NOMO-1 treated with dmso at 0.1 percent for 144 hours (cell line): Measurements from ENCODE around the gene BICD1.

Source experiments
- DNase-seq: peaks from one replicate; lab custom pipeline; 2025; ENCODE audit not compliant: unreplicated experiment; lab: John Stamatoyannopoulos, UW

The BICD1 gene

DNA sequence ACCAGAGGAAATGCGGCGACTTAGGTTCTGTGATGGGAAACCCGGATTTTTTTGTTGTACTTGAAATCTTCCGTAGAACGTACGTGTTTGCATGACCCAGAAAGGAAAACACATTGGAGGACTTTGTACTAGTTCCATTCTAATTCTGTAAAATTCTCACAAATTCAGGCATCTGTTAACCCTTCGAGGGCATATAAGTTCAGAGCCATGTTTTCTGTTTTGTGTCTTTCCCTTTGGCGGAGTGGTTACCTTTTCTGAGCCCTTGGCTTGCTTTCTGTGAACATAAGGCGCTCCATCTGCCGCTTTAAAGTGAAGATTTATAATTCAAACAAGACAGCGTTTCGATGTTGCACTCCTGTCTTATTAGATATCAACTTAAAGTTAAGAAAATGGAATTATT, 34.2 kb downstream of the BICD1 start:
- no peak for DNase-seq

DNA sequence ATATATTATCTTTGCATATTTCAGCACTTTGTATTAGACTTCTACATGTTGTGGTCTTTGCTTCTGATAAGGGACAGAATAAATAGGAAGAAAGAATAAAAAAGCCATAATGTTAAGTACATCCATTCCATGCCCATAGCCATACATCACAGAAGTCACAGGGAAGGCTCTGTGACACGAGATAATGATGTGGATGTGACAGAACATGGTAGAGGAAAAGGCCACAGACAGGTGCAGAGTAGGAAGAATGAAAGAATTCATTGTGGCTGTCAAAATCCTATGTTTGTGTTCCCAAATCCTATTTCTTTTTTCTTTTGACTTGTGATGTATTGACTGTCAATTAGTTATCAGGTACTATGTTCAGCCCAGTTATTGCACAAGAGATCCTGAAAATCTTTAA, 38.4 kb downstream of the BICD1 start:
- no peak for DNase-seq

DNA sequence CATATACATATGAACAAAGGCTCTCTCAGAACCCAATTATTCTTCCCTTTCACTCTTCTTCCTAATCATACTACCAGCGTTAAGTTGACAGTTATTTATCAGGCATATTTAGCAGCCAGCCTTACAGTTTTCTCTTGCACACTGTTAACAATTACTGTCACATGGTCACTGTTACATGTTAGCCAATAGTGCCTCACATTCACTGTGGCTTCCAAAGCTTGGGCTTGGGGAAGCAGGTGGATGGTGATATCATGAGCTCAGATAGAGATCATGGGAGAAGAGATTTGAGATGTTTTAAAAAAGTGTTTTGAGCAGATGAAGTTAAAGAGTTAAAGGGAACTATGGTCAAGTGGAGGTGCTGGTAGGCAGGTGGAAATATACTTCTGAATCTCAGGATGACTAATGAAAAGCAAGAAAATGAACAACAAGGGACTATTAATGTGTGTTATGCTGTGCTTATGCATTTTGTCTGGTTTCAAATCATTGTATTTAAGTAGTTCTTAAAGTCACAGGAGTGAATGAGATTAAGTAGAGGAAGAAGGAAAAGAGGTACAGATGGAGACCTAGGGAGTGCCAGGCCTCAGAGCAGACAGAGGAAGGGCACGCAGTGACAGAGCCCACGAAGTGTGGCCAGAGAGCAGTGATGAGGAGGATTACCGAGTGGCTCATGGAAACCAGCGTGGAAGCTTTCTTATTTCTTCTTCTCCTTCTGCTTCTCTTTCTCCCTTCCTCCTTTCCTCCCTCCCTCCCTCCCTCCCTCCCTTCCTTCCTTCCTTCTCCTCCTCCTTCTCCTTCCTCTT, 39.6 kb downstream of the BICD1 start:
- no peak for DNase-seq

GRCh38 chr12:32148372-32148771, 41.7 kb downstream of the BICD1 start:
- DNase-seq, result no peak

DNA sequence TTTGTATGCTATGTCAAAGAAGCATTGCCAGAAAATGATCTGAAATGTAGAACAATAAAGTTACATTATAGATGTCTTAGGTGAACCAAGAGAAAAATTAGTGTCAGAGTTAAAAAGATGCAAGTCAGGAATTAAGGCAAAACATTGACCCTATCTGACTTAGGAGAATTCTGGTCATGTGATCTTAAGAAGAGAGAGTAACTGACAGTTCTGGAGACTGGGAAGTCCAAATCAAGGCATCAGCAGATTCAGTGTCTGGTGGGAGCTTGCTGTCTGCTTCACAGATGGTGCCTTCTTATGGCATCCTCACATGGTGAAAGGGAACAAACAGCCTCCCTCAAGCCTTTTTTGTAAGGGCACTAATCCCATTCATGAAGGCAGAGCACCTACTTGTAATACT, 42.8 kb downstream of the BICD1 start:
- DNase-seq, result no peak

GRCh38 chr12:32151086-32151485, 44.4 kb downstream of the BICD1 start:
- no peak for DNase-seq

GRCh38 chr12:32151552-32151951, 44.9 kb downstream of the BICD1 start:
- DNase-seq, result no peak

DNA sequence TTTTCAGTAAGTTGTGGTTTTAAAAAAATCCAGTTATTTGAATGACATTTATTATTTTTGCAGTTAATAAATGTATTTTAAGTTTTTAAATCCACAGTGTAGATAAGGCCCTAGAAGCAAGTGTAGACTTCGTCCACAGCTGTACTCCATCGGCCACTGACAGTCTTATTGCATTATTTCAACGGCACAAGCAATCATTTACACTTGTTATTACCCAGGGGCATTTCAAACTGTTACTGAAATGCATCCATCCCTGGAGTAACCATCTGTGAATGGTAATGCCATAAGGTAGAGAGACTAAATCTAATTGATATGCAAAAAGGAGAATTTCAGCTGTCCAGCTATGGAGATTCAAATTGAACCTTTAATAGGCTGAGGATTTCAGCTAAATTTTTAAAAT, 48.4 kb downstream of the BICD1 start:
- no peak for DNase-seq

DNA sequence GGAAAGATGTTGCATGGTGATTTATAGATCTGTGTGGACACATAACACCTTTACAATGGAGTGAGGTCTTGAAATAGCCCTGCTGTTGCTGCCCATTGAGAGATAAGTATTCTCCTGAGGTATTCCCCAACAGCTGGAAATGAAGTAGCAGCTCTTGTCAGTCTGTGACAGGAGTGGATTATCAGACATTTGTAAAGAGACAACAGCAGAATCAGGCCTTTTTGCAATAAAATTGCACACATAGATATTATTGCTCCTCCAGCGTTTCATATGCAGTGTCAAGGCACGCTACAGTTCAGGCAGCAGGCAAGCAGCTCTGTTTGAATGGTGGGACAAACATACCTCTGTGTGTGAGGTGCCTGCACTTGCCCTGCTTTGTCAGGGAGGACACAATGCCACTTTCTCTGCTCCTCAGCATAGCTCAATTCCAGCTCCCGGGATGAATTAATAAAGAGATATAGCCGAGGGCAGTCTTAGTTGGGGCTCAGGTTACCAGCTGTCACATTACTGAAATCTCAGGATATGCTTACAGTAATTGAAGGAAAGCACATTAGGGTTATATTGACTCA, 49.4 kb downstream of the BICD1 start:
- DNase-seq, result no peak

GRCh38 chr12:32158525-32158924, 51.9 kb downstream of the BICD1 start:
- no peak for DNase-seq

DNA sequence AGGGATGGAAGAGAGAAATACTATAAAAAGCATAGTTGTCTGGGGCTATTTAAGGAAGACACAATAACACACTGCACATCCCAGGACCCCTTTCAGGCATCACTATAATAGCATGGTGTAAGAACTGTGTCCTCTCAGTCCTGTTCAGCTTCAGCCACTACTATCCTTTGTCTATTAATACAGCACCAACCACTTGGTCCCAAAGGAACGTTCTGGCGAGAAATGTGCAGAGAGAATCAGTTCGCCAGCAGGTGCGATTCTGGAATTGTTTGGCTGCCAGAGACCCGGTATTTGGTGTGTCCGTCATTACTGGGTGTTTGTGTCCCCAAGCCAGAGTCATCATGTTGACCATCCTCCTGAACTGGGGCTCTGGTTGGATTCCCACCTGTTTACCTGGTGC, 52.7 kb downstream of the BICD1 start:
- no peak for DNase-seq

DNA sequence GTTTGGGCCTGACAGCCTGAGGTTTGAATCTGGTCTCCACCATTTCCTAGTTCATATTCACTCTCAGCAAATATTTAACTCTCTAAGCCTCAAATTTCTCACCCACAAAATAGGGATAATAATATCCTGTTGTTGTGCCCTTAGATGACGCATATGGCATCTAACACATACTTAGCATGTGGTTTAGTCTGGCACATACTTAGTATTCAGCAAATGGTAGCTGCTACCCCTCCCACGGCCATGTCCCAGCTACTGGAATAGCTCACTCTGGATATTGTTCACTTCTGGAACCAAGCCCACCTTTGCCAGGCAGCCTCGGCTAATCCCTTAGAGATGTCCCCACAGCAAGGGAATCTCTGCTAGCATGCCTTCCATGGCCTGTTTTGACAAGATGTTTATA, 53.3 kb downstream of the BICD1 start:
- no peak for DNase-seq

- DNase-seq, result no peak
Observed at GRCh38 chr12:32161058-32161457, 54.4 kb downstream of the BICD1 start.

DNA sequence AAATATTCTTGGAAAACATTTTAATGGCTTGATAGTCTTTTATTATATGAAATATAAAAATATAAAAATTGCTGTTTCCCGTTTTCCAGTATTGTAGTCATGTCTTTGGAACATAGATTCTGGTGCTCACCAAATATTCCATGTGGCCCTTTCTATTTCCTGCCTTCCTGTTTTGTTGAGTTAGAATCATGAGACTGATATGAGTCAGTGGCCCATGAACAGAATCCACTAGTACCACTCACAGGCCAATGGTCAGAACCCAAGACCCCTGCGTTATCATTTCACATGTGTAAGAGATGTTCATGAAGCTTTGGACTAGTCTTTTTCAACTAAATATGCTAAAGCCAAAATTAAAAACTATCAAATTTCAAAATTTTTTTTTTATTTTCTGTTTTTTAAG, 56.9 kb downstream of the BICD1 start:
- no peak for DNase-seq

DNA sequence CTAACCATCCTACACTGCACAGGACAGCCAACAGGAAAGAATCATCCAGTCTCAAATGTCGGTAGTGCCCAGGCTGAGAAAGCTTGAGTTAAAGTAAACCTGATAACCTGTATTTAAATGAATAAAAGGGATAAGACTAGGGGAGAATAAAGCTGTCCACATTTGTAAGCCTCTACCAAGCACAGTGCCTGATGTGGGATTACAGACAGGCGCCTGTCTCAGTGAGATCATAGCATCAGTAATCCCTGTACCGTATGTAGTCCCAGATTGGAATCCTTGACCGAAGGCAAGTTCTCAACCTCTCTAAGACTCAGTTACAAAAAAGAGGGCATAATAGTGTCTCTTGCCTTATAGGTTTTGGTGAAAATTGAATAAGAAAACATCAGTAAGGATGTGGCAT, 59.9 kb downstream of the BICD1 start:
- DNase-seq, result no peak

GRCh38 chr12:32170437-32170998, 63.9 kb downstream of the BICD1 start:
- no peak for DNase-seq

DNA sequence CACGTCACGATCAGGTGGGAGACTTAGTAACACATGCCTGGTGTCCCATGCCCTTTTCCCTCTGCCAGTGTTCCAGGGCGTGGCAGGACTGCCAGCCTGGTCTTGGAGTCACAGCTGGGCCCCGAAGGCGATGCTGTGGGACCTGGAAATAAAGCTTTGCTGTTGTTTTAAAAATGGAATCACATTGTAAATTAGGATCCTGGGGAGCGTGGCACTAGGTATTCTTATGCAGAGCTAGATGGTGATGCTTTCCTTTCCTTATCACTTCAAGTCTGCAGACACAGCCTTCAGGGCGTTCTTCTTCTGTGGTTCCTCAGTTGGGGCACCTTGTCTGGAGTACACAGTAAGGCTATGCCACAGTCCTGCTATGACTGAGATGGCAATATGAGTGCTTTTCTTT, 64.6 kb downstream of the BICD1 start:
- no peak for DNase-seq

DNA sequence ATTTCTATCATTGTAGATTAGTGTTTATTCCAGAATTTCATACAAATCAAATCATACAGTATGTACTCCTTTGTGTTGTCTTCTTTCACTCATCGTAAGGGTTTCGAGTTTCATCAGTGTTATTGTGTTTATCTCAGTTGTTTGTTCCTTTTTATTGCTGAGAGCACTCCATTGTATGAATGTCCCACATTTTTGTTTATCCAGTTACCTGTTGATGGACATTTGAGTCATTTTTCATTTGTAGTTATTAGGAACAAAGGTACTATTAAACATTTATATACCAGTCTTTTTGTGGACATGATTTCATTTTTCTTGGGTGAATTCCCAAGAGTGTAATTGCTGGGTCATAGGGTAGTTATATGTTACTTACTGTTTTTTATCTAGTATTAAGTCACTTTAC, 70.0 kb downstream of the BICD1 start:
- no peak for DNase-seq

DNA sequence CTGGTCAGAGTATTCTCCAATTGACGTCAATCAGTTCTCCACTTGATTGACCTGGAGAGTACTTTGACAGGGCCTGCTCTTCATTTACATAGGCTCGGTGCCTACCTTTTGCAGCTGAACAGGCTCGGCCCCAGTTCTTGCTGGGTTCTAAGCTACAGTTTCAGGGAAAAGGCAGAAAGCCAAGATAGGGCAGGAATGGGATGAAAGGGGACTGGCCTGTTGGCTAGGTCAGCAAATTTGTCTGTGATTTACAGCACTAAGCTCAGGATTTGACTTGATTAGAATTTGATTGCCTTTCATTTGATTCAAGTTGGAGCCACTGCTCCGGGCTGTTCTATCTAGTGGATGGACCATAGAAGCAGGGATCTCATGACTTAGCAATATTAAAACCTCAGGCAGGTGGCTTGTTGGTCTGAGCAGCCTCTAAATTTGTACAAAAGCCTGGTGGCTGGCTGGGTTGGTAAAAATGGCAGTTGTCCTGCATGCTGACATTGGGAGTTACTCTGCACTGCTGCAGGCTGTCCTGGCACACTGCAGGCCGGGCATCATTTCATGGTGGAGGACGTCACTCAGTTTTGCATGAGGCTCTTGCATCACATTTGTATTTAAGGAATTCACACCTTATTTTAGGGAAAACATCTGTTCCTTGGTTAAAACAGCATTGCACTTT, 71.8 kb downstream of the BICD1 start:
- no peak for DNase-seq

DNA sequence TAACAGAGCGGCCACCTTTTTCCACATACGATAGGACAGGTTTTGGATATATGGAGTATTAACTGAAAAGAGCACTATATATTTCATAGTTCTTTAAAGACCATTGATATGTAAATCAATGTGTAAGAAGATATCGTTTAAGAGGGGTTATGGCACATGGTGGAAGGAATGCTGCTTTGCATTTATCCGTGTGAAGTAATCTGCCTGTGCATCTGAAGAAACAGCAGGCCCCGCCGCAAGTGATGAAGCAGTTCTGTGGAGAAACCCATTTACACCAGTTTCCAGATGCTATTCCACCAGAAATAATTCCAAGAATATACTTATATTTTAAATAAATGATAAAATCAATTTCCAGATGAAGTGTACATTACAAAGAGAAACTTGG, 72.4 kb downstream of the BICD1 start:
- DNase-seq, result no peak

- DNase-seq, result no peak
Observed at GRCh38 chr12:32181498-32182175, 75.0 kb downstream of the BICD1 start.

GRCh38 chr12:32183650-32184049, 77.0 kb downstream of the BICD1 start:
- DNase-seq, result no peak
